ENCODE results near the gene PPCDC.

Gene PPCDC

GRCh38 chr15:75044258-75044878 lies 21.0 kb downstream of the PPCDC start:
- DNase-seq (ENCODE audit: low read depth), result no peak

DNA sequence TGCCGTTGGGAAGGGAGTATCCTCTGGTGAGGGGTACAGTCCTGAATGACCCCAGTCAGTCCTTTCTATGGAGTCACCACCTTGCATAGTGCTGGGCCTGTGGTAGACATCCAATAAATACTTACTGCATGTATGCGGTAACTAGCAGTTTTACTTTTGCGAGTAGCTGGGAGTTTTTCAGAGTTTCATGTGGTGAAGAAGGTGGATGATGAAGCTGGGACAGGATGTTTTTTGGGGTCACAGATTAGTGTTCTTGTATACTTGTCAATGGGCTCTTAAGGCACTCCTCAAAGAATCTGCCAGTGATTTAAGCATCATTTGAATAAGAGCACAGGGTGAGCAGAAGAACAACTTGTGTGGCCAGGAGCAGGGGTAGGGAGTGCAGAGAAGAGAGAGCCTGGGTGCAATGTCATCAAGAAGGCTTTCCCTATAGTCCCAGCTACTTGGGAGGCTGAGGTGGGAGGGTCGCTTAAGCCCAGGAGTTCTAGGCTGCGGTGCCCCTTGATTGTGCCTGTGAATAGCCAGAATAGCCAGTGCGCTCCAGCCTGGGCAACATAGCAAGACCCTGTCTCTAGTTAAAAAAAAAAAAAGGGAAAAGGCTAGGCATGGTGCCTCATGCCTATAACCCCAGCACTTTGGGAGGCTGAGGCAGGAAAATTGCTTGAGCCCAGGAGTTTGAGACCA lies 22.1 kb downstream of the PPCDC start:
- DNase-seq (ENCODE audit: low read depth), result no peak

DNA sequence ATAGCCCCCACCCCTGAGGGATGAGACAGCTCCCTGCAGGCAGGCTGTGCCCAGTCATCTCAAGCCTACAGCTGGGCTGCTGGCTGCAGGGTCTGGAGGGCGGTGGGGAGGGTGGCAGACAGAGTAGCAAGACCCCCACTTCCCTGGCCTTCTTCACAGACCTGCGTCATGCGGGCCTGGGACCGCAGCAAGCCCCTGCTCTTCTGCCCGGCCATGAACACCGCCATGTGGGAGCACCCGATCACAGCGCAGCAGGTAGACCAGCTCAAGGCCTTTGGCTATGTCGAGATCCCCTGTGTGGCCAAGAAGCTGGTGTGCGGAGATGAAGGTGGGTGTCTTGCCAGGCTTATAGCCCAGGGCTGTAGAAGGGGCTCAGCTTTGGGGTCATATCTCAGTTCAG lies 25.0 kb downstream of the PPCDC start:
- no peak for DNase-seq (ENCODE audit: low read depth)

GRCh38 chr15:75049392-75049791 lies 26.0 kb downstream of the PPCDC start:
- no peak for DNase-seq (ENCODE audit: low read depth)

GRCh38 chr15:75050283-75050682 lies 26.9 kb downstream of the PPCDC start:
- DNase-seq (ENCODE audit: low read depth), result no peak

GRCh38 chr15:75051191-75051608 lies 27.8 kb downstream of the PPCDC start:
- no peak for DNase-seq (ENCODE audit: low read depth)

- DNase-seq (ENCODE audit: low read depth), result no peak
Observed at GRCh38 chr15:75051711-75052110, 28.3 kb downstream of the PPCDC start.

DNA sequence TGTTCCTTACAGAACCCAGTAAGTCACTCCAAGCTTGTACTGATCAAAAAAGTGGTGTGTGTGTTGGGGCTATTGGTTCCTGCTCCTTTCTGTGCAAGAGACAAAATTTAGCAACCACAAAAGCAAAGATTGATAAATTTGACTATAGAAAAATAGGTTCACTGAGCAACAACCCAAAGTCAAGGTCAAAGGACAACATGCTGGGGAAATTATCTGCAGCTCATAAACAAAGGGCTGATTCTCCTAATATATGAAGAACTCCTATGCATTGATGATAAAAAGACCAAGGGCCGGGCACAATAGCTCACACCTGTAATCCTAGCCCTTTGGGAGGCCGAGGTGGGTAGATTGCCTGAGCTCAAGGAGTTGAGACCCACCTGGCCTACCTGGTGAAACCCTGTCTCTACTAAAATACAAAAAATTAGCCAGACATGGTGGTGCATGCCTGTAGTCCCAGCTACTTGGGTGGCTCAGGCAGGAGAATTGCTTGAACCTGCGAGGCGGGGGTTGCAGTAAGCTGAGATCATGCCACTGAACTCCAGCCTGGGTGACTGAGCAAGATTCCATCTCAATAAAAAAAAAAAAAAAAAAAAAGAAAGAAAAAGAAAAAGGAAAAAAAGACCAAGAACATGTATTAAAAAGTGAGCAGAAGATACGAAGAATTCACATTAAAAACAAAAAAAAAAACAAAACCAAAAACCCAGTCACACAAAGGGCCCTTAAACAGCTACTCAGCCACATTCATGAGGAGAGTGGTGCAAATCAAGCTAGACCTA lies 29.8 kb downstream of the PPCDC start:
- no peak for DNase-seq (ENCODE audit: low read depth)

DNA sequence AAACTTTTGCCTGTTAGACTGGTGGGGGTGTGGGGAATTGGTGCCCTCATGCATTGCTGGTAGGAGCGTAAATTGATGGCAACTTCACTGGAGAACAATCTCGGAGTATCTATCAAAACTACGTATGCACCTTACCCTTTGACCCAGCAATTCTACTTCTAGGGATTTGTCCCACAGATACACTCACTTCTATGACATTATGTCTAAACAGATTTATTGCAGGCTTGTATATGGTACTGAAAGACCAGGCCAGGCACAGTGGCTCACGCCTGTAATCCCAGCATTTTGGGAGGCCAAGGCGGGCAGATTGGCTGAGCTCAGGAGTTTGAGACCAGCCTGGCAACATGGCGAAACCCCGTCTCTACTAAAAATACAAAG lies 30.3 kb downstream of the PPCDC start:
- no peak for DNase-seq (ENCODE audit: low read depth)

GRCh38 chr15:75054172-75054897 lies 30.9 kb downstream of the PPCDC start:
- DNase-seq (ENCODE audit: low read depth), result no peak

GRCh38 chr15:75056036-75056435 lies 32.6 kb downstream of the PPCDC start:
- DNase-seq (ENCODE audit: low read depth), result no peak

DNA sequence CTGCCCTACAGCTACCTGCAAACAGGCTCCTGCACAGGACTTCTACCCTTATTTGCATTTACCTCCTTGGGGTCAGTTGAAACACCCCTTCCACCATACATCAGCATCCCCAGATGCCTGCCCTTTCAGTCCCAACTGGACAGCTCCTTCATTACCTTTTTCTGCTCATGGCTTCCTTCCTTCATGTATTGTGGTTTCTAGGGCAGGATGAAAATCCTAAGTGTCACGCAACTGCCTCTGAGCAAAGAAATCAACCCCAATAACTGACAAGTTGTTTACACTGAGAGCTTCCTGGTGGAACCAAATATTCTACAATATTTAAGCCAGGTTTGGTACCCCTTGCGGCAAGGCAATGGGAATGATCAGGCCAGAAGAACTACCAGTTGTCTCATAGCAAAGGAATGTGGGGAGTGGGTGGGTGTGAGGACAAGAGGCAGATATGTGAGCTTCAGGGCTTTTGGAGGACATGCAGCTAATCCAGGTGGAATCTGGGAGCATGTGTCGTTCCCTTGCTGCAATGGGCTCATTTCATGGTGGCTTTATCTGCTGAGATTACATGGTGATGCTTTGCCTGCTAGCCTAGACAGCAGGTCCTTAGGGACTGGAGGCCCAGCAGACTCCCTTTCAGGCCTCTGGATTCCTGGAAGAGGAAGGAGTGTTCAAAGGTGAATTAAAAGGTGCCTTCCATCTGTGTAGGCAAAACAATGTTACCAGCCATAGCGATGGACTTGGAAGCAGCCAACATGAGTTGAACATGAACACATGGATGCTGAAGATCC lies 34.9 kb downstream of the PPCDC start:
- DNase-seq (ENCODE audit: low read depth), result no peak

DNA sequence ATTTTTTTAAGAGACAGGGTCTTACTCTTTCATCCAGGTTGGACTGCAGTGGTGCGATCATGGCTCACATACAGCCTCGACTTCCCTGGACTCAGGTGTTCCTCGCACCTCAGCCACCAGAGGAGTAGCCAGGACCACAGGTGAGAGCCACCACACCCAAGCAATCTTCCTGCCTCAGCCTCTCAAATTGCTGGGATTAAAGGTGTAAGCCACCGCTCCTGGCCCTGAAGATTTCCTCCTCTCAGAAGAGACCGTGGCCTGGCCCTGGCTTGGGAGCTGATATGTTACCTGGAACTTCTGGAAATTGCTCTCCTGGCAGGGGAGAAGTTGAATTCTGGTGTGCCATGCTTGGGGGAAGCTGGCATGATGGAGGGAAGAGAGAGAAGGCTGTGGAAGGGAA lies 36.2 kb downstream of the PPCDC start:
- DNase-seq (ENCODE audit: low read depth), result no peak

- DNase-seq (ENCODE audit: low read depth), result no peak
Observed at GRCh38 chr15:75061272-75061671, 37.9 kb downstream of the PPCDC start.

GRCh38 chr15:75062706-75063105 lies 39.3 kb downstream of the PPCDC start:
- DNase-seq (ENCODE audit: low read depth), result no peak

GRCh38 chr15:75063338-75063737 lies 39.9 kb downstream of the PPCDC start:
- DNase-seq (ENCODE audit: low read depth), result no peak

DNA sequence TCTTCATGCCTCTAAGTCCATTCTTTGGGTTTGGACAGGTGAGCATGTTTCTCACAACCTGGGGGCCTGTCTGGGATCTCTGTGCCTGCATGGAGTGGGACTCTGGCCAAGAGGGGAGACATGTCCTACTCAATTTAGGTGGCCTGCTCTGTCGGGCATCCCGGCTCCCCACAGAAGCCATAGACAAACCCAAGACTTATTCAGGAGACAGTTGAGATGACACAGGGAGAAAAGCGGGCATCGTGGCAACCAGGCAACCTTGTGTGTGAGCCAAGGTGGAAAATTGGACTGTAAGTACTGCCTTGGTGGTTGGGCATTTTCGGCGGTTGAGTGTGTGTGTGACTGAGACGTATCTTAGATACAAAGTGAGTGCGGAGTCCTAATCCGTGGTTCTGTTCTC lies 40.5 kb downstream of the PPCDC start:
- no peak for DNase-seq (ENCODE audit: low read depth)

DNA sequence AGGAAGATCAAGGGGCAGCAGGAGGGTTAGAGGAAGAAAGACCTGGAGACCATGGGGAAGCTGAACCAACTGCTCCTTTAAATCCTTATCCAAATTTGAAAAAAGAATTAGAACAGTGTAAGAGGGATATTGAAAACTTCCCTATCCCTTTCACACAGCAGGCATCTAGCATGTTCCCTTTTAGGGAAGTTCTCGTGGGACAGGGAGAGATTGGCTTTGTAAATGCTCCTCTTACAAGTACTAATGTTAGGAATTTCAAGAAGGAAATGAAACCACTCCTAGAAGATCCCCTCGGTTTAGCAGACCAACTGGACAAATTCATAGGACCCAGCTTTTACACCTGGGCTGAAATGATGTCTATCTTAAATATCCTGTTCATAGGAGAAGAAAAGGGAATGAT lies 41.5 kb downstream of the PPCDC start:
- DNase-seq (ENCODE audit: low read depth), result no peak

DNA sequence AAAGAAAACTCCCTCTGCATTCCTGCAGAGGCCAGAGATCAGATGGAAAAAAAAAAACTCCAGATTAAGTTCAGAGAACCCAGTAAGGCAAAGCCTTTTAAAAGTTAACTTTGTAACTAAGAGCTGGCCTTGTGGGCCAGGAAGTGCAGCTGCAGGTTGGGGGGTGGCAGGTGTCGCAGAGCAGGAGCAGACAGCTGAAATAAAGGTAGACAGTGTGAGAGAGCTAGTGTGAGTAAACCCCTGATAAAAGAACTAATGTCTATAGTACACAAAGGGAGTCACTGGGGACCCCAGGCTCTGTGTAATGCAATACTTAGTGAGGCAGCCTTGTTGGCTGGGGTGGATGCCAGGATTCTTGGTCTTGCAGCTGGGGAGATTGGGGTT lies 42.1 kb downstream of the PPCDC start:
- no peak for DNase-seq (ENCODE audit: low read depth)

DNA sequence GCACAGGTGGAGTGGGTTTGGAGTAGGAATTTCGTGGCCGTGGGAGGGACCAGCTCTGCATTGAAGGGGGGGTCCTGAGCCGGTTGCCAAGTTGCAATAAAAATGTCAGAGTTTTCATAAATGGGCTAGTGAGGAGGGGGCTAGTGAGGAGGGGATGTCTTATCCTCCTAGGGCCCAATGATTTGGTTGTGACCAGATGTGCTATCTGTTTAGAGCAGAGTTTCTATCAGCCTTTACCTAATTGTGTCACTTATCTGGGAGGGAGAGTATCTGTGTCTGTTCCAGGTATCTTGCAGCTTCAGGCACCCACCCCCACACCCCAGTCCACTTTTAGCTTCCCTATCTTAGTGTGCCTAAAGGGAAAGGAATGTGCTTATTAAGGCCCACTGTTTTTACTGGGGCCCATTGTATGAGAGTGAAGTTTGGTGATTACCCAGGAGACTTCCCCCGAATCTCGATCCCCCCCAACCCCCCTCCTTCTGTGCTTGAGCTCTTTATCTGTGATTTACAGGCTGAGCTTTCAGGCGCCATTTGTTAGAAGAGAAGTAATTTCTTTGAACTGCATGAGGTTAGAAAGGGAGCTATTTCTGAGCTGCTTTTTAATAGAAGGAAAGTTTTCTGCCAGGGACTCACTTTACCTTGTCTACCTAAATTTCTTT lies 42.6 kb downstream of the PPCDC start:
- DNase-seq (ENCODE audit: low read depth), result no peak

- DNase-seq (ENCODE audit: low read depth), result no peak
Observed at GRCh38 chr15:75067123-75067830, 43.9 kb downstream of the PPCDC start.
